GM19025 (cell line): Measurements from ENCODE around the gene PROM1.

ENCODE experiments used
- ATAC-seq: cut with Tn5 transposase; IDR thresholded peaks from one replicate; pipeline ENCODE4 v1.9.1; 2021; ENCODE audit warnings: mild to moderate bottlenecking, low read depth, moderate library complexity; ENCODE audit not compliant: unreplicated experiment

Gene PROM1

DNA sequence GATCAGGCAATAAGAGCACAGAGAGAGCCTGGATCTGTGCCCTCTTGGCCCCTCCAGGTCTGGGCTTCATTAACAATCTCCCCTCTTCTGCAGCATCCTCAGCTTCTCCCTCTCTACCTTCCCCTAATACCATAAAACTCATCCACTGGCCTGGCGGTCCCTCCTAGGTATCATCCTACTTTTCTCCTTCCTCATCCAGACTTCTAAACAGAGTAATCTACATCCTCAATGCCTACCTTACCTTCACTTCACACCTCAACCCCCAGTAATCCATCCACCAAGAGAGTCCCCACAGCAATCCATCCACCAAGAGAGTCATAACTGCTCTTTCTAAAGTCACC, 162.3 kb downstream of the PROM1 start:
- no peak for ATAC-seq

DNA sequence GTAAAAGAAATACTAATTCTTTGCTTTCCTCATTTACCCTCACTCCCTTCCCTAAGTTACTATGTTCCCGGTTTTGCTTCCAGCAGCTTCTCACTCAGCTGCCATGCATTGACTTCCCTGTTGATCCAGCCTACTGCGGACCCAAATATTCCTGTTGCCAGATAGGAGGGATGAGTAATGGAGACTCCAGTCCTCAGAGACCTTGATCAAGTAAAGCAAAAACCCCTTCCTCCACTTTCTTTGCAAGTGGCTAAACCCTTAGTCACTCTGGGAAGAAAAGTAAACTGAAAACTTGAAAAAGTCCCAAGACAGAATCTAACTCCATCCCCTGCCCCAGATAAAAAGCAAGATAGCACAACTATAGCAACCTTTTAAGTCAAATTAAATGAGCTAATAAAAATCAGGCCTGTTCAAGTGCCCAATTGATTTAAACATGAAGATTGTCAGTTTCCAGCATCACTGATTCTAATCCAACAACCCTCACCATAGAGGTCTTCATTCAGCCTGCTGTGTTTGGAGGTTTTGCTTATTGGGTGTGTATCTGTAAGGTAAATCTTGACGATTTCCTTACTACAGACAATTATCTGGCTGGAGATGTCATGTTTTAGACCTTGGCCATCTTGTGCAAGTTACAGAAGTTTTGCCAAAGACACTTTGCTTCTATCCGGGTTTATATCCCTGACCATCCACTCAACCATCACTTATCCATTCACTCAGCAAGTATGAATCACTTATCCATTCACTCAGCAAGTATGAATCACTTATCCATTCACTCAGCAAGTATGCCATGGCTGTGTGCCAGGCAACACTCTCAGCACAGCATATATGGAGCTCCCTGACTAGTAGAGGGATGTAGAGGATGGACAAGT, 162.9 kb downstream of the PROM1 start:
- ATAC-seq = no peak

DNA sequence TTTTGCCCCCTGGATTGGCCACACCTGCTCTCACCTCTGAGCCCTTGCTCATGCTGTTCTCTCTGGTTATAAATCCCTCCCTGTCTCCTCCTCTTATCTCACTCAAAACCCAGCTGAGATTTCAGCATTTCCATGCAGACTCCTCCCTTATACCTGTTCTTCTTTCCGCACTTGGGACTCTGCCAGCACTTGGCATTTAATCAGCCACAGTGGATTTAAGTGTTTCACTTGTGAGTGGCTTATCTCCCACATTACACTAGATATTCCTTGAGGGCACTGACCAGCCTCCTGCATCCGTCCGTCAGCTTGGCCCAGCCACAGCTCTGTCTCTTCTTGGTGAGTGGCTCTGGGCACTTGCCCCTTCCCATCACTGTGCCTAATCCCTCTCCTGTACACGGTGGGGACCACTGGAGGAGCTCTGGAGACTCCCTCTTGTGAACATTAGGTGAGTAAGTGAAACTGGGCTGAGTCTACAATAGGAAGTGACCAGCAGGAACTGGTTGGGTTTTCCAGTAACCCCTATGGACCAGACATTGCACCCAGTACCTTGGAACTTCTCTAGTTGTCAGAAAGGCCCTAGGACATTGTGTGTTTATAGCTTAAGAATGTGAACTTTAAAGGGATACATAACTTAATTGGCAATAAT, 165.2 kb downstream of the PROM1 start:
- no peak for ATAC-seq
